ENCODE data around the gene PAPSS2. TPM values are rescaled to one million over a fixed set of nuclear protein-coding genes. Genes with fewer than 3 reads are reported as not detected.

Gene PAPSS2
- total and polyA plus RNA-seq, 8 donors: 1.3 to 17.3 (median 10.8) TPM

DNA sequence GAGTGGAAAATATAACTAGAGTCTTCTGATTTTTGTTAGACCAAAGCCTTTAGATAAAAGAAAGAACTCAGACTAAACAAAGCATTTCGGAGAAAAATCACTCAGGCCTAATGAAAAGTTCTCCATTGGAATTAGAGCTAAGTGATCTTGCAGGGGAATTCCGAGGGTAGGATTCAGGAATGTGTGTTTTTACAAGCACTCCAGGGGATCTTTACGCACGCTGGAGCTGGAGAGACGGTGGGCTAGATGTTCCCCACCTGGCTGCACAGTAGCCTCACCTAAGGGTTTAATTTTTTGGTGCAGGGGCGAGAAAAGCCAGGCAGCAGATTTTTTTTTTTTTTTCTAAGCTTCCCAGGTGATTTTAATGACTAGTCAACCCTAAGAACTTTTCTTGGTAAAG lies 7.9 kb upstream of the PAPSS2 start:
- Histone ChIP-seq H3K4me1 (peaks cover 0 to 14% (median 5%) of the 10 kb centered on the region in 4 donors), H3K36me3 (no peaks in the 10 kb centered on the region), H3K9me3 (no peaks in the 10 kb centered on the region), H3K27me3 (no peaks in the 10 kb centered on the region), H3K27ac (no peak overlapping the region), H3K4me3 (no peak overlapping the region)
- intact Hi-C loops (cut with DNase I; ENCODE audit: low total_unique reads): no loop called here
- DNase-seq: no peak
- no peak for TF ChIP-seq EP300 (IDR thresholded peaks at IDR 0.05)
- WGBS, 5 donors: 65 to 85% (median 76%) methylated on average over 6 of the region's 6 CpGs

GRCh38 chr10:87652261-87652660 lies 7.4 kb upstream of the PAPSS2 start:
- intact Hi-C loops (cut with DNase I; ENCODE audit: low total_unique reads): no loop called here
- Histone ChIP-seq H3K36me3 (no peaks in the 10 kb centered on the region), H3K9me3 (no peaks in the 10 kb centered on the region), H3K27ac (no peak overlapping the region), H3K4me1 (peaks cover 0 to 18% (median 7%) of the 10 kb centered on the region in 4 donors), H3K4me3 (no peak overlapping the region), H3K27me3 (no peaks in the 10 kb centered on the region)
- DNase-seq: no peak
- WGBS, 5 donors: 93 to 100% (median 96%) methylated on average over 1 of the region's 1 CpG
- no peak for TF ChIP-seq POLR2AphosphoS5 (IDR thresholded peaks at IDR 0.05)
- TF ChIP-seq, protein P1, sequence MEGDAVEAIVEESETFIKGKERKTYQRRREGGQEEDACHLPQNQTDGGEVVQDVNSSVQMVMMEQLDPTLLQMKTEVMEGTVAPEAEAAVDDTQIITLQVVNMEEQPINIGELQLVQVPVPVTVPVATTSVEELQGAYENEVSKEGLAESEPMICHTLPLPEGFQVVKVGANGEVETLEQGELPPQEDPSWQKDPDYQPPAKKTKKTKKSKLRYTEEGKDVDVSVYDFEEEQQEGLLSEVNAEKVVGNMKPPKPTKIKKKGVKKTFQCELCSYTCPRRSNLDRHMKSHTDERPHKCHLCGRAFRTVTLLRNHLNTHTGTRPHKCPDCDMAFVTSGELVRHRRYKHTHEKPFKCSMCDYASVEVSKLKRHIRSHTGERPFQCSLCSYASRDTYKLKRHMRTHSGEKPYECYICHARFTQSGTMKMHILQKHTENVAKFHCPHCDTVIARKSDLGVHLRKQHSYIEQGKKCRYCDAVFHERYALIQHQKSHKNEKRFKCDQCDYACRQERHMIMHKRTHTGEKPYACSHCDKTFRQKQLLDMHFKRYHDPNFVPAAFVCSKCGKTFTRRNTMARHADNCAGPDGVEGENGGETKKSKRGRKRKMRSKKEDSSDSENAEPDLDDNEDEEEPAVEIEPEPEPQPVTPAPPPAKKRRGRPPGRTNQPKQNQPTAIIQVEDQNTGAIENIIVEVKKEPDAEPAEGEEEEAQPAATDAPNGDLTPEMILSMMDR (IDR thresholded peaks at IDR 0.05): no peak
- TF ChIP-seq POLR2A (IDR thresholded peaks at IDR 0.05): no peak
- no peak for TF ChIP-seq EP300 (IDR thresholded peaks at IDR 0.05)

GRCh38 chr10:87654212-87654611 lies 5.5 kb upstream of the PAPSS2 start:
- Histone ChIP-seq H3K36me3 (no peaks in the 10 kb centered on the region), H3K4me1 (peaks cover 0 to 31% (median 13%) of the 10 kb centered on the region in 4 donors), H3K9me3 (no peaks in the 10 kb centered on the region), H3K4me3 (no peak overlapping the region), H3K27me3 (no peaks in the 10 kb centered on the region), H3K27ac (no peak overlapping the region)
- intact Hi-C loops (cut with DNase I; ENCODE audit: low total_unique reads): no loop called here
- peak; percentile 33 to 46 for DNase-seq
- 19 to 44% (median 31%) methylated on average over 1 of the region's 1 CpG for WGBS, 5 donors
- TF ChIP-seq POLR2A (IDR thresholded peaks at IDR 0.05) (no peak), EP300 (IDR thresholded peaks at IDR 0.05) (no peak), POLR2AphosphoS5 (IDR thresholded peaks at IDR 0.05) (peak in 1 of 3 donors; percentile 18)
- TF ChIP-seq, protein P1 (IDR thresholded peaks at IDR 0.05): no peak

DNA sequence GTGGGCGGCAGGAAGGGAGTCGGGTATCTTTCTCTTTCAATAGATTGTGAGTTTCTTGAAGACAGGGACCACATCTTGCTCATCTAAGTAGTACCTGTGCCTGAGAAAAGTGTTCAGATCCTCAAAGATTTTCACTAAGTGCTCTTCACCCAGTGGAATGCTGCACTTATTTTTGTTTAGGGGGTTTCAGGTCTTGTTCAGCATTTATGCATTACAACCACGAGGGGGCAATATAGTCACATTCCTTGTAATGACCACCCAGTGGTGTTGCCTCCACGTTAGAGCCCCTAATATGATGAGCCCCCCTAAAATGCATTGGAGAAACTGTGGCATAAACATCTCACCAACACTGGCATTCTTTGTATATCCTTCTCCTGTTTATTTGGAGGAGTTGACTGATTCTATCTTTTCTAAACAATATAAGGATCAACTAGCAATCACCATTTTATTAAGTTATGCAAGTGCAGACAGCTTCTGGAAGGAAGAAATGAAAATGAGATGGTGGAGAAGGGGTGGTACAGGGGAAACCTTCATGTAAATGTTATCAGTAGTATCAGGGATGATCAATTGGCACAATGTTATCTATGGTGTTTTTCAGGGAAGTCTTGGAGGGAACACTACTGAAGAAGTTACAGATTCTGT lies 3.1 kb upstream of the PAPSS2 start:
- intact Hi-C loops (cut with DNase I; ENCODE audit: low total_unique reads): loop anchor here (5.0 kb wide), 1 partner anchor 71 kb away; no protein-coding TSS in a partner anchor
- DNase-seq: peak in 1 of 2 donors; percentile 78
- peak overlapping the region in 3 of 5 donors; percentile 49 to 59 (median 49) for H3K27ac ChIP-seq
- no peak overlapping the region for H3K4me3 ChIP-seq
- H3K9me3 ChIP-seq: no peaks in the 10 kb centered on the region
- peaks cover 5 to 48% (median 26%) of the 10 kb centered on the region in 4 donors for H3K4me1 ChIP-seq
- H3K27me3 ChIP-seq: no peaks in the 10 kb centered on the region
- 39 to 46% (median 45%) methylated on average over 4 of the region's 4 CpGs for WGBS, 5 donors
- no peaks in the 10 kb centered on the region for H3K36me3 ChIP-seq
- TF ChIP-seq EP300 (IDR thresholded peaks at IDR 0.05) (no peak), POLR2AphosphoS5 (IDR thresholded peaks at IDR 0.05) (no peak), POLR2A (IDR thresholded peaks at IDR 0.05) (no peak)
- TF ChIP-seq, protein P1 (IDR thresholded peaks at IDR 0.05): peak in 5 of 7 experiments; percentile 23 to 84 (median 64)

- no peak for TF ChIP-seq EP300 (IDR thresholded peaks at IDR 0.05)
- TF ChIP-seq POLR2AphosphoS5 (IDR thresholded peaks at IDR 0.05): peak in 1 of 3 donors; percentile 51
- Histone ChIP-seq H3K36me3 (no peaks in the 10 kb centered on the region), H3K27ac (peak overlapping the region in 3 of 5 donors; percentile 49 to 59 (median 49)), H3K9me3 (no peaks in the 10 kb centered on the region), H3K27me3 (no peaks in the 10 kb centered on the region), H3K4me3 (no peak overlapping the region), H3K4me1 (peaks cover 5 to 54% (median 28%) of the 10 kb centered on the region in 4 donors)
- 30 to 62% (median 46%) methylated on average over 5 of the region's 5 CpGs for WGBS, 5 donors
- intact Hi-C loops (cut with DNase I; ENCODE audit: low total_unique reads): loop anchor here (5.0 kb wide), 1 partner anchor 70 kb away; no protein-coding TSS in a partner anchor
- DNase-seq: peak in 1 of 2 donors; percentile 32
Measured at GRCh38 chr10:87657371-87657770, 2.3 kb upstream of the PAPSS2 start.
